ENCODE results near the gene ZCCHC7. TPM values are rescaled to one million over a fixed set of nuclear protein-coding genes. Genes with fewer than 3 reads are reported as not detected.

ZCCHC7 gene
- total RNA-seq, 2 experiments from 2014 or later = 32.9 to 37.0 TPM

DNA sequence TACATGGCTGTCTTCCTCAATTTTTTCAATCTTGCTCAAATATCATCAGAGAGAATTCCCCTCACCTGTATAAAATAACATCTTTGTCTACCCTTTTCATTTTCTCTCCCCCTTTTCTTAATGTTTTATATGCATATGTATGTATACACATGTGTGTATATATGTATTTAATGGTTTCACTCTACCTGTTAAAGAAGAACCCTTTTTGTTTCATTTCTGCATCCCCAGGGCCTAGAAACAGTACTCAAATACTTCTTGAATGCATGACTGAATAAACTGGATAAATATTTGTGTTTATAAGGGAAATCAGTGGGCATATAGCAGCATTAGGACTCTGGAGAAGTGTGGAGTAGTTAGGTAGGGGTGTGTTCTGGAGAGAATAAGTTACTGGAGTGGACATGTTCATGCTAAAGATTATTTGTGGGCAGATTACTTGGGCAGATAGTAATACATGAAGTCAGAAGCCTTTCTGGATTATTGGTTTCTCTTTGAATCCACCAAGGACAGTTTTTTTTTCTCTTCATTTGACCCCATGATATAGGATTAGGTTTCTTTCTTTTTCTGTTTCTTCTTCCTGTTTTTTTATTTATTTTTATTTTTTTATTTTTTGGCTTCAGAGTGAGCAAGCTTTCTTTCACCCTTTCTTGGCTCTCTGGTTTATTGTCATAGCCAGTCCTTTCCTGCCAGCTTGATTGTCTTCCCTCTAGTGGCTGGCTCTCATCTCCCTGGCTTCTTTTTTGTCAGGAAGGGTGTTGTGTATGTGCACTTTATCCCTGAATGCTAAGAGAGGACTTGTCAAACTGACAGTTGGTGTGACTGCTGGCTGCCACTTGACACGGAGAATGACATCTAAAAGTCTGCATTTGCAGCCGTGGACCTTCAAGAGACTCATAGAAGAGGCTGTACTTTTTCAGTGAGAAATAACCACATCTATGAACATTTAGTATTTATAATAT lies 89.3 kb downstream of the ZCCHC7 start:
- Mint-ChIP-seq H3K36me3 (ENCODE audit: low read depth) (peaks cover 43% of the 10 kb centered on the region), H3K9me3 (no peaks in the 10 kb centered on the region), H3K4me3 (no peak overlapping the region), H3K27me3 (no peaks in the 10 kb centered on the region), H3K27ac (peak overlapping the region; percentile 28), H3K4me1 (ENCODE audit: low read depth) (peaks cover 45% of the 10 kb centered on the region)
- ChIA-PET POLR2A (no interaction called here), CTCF (no interaction called here)
- no peak for ATAC-seq
- no peak for DNase-seq
- intact Hi-C loops (cut with micrococcal nuclease) = no loop called here
- TF ChIP-seq, protein P1, sequence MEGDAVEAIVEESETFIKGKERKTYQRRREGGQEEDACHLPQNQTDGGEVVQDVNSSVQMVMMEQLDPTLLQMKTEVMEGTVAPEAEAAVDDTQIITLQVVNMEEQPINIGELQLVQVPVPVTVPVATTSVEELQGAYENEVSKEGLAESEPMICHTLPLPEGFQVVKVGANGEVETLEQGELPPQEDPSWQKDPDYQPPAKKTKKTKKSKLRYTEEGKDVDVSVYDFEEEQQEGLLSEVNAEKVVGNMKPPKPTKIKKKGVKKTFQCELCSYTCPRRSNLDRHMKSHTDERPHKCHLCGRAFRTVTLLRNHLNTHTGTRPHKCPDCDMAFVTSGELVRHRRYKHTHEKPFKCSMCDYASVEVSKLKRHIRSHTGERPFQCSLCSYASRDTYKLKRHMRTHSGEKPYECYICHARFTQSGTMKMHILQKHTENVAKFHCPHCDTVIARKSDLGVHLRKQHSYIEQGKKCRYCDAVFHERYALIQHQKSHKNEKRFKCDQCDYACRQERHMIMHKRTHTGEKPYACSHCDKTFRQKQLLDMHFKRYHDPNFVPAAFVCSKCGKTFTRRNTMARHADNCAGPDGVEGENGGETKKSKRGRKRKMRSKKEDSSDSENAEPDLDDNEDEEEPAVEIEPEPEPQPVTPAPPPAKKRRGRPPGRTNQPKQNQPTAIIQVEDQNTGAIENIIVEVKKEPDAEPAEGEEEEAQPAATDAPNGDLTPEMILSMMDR (IDR thresholded peaks at IDR 0.05) = no peak

- ChIA-PET POLR2A (no interaction called here), CTCF (interaction anchor here (0.7 kb wide), 1 partner anchor 9 kb away, joined by 3 read pairs; no protein-coding TSS in a partner anchor)
- Mint-ChIP-seq H3K4me3 (no peak overlapping the region), H3K9me3 (no peaks in the 10 kb centered on the region), H3K4me1 (ENCODE audit: low read depth) (peaks cover 45% of the 10 kb centered on the region), H3K36me3 (ENCODE audit: low read depth) (peaks cover 34% of the 10 kb centered on the region), H3K27me3 (no peaks in the 10 kb centered on the region), H3K27ac (no peak overlapping the region)
- DNase-seq (no peak), ATAC-seq (peak; percentile 70)
- TF ChIP-seq, protein P1 (IDR thresholded peaks at IDR 0.05) = no peak
- intact Hi-C loops (cut with micrococcal nuclease) = no loop called here
These were observed 90.6 kb downstream of the ZCCHC7 start for GRCh38 chr9:37210737-37211523.

DNA sequence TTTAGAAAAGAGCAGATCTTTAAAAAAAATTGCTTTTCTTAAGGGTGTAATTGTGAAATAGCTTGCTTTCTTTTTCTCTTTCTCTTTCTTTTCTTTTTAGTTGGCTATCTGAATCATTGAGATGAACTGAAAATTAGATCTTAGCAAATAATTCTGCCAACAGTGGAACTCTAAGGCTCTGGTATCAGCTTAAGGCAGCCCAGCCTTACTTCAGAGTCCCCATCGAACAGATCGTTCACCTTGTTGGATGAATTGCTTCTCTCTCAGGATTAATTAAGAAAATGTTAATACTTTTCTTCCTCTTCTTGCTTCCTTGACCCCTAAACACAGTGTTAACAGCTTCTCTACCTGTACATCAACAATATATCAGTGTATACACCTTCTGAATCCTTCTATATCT lies 92.1 kb downstream of the ZCCHC7 start:
- no peaks in the 10 kb centered on the region for H3K9me3 Mint-ChIP-seq
- intact Hi-C loops (cut with micrococcal nuclease) = no loop called here
- H3K4me3 Mint-ChIP-seq = no peak overlapping the region
- peaks cover 21% of the 10 kb centered on the region for H3K36me3 Mint-ChIP-seq (ENCODE audit: low read depth)
- peak overlapping the region; percentile 44 for H3K27ac Mint-ChIP-seq
- ATAC-seq (no peak), DNase-seq (no peak)
- TF ChIP-seq, protein P1 (IDR thresholded peaks at IDR 0.05) = no peak
- peaks cover 38% of the 10 kb centered on the region for H3K4me1 Mint-ChIP-seq (ENCODE audit: low read depth)
- CTCF ChIA-PET = no interaction called here
- H3K27me3 Mint-ChIP-seq = no peaks in the 10 kb centered on the region
- POLR2A ChIA-PET = no interaction called here

GRCh38 chr9:37215381-37215780 lies 95.0 kb downstream of the ZCCHC7 start:
- Mint-ChIP-seq H3K27me3 (no peaks in the 10 kb centered on the region), H3K36me3 (ENCODE audit: low read depth) (peaks cover 12% of the 10 kb centered on the region)

More at GRCh38 chr9:37215381-37215780, 95.0 kb downstream of the ZCCHC7 start:
- ChIA-PET POLR2A (interaction anchor here (0.6 to 1.0 kb wide), 4 partner anchors 10 to 146 kb away, joined by 3 to 4 read pairs (median 3); no protein-coding TSS in a partner anchor), CTCF (no interaction called here)
- intact Hi-C loops (cut with micrococcal nuclease) = no loop called here
- no peak for DNase-seq
- H3K4me3 Mint-ChIP-seq = no peak overlapping the region
- H3K9me3 Mint-ChIP-seq = no peaks in the 10 kb centered on the region
- ATAC-seq = no peak
- no peak overlapping the region for H3K27ac Mint-ChIP-seq
- TF ChIP-seq, protein P1 (IDR thresholded peaks at IDR 0.05) = no peak
- H3K4me1 Mint-ChIP-seq (ENCODE audit: low read depth) = peaks cover 27% of the 10 kb centered on the region
